Stimulated activated naive CD8-positive, alpha-beta T cell treated with anti-CD3 and anti-CD28 coated beads, Interleukin-15, Interleukin-2, amounts not matched to agents 100 ng/mL and 50 ng/mL, for 24 hours (primary cell): ENCODE results near the gene ARIH2.

ENCODE experiments used
- H3K27ac Mint-ChIP-seq: one replicate; pipeline ENCODE4 v1.8.0; 2021; ENCODE audit warnings: mild to moderate bottlenecking, mixed read lengths
- H3K27me3 Mint-ChIP-seq: one replicate; pipeline ENCODE4 v1.8.0; 2021; ENCODE audit warnings: mixed read lengths
- H3K36me3 Mint-ChIP-seq: one replicate; pipeline ENCODE4 v1.8.0; 2021; ENCODE audit warnings: low read depth, mixed read lengths
- H3K4me1 Mint-ChIP-seq: one replicate; pipeline ENCODE4 v1.8.0; 2021; ENCODE audit warnings: low read depth, mixed read lengths
- H3K4me3 Mint-ChIP-seq: one replicate; pipeline ENCODE4 v1.8.0; 2021; ENCODE audit warnings: mild to moderate bottlenecking, mixed read lengths
- H3K9me3 Mint-ChIP-seq: one replicate; pipeline ENCODE4 v1.8.0; 2021; ENCODE audit warnings: mixed read lengths

ARIH2 gene

GRCh38 chr3:49013113-49013737 is 94.6 kb downstream of the ARIH2 start:
- H3K4me3 Mint-ChIP-seq: no peak overlapping the region
- peaks cover 29% of the 10 kb centered on the region for H3K36me3 Mint-ChIP-seq
- no peaks in the 10 kb centered on the region for H3K9me3 Mint-ChIP-seq
- no peak overlapping the region for H3K27ac Mint-ChIP-seq
- H3K4me1 Mint-ChIP-seq: peaks cover 22% of the 10 kb centered on the region
- no peaks in the 10 kb centered on the region for H3K27me3 Mint-ChIP-seq

- H3K4me1 Mint-ChIP-seq: peaks cover 21% of the 10 kb centered on the region
- no peak overlapping the region for H3K4me3 Mint-ChIP-seq
Measured at GRCh38 chr3:49013738-49014660, 95.4 kb downstream of the ARIH2 start.

GRCh38 chr3:49015072-49015471 is 96.4 kb downstream of the ARIH2 start:
- Mint-ChIP-seq H3K4me1 (peaks cover 24% of the 10 kb centered on the region), H3K4me3 (no peak overlapping the region), H3K9me3 (no peaks in the 10 kb centered on the region), H3K36me3 (peaks cover 19% of the 10 kb centered on the region), H3K27ac (no peak overlapping the region), H3K27me3 (no peaks in the 10 kb centered on the region)

More at GRCh38 chr3:49013738-49014660, 95.4 kb downstream of the ARIH2 start:
- peaks cover 25% of the 10 kb centered on the region for H3K36me3 Mint-ChIP-seq
- H3K9me3 Mint-ChIP-seq: no peaks in the 10 kb centered on the region
- no peak overlapping the region for H3K27ac Mint-ChIP-seq
- no peaks in the 10 kb centered on the region for H3K27me3 Mint-ChIP-seq

DNA sequence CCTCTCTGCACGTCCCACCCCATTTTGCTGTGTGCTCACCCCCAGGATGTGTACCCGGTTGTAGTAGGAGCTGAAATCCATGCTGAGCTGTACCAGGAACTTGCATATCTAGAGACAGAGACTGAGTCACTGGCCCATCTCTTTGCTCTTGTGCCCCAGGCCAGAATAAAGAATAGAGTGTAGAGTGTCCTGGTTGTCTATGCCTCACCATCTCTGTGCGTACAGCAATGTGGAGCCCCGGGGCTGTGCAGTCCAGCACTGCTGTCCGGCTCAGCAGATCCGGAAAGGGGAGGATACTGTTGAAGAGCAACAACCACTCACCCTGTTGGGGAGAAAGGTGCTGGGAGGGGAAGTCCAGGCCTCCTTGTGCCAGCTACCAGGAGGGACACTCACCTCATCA is 97.1 kb downstream of the ARIH2 start:
- Mint-ChIP-seq H3K9me3 (no peaks in the 10 kb centered on the region), H3K4me1 (peaks cover 27% of the 10 kb centered on the region), H3K27ac (no peak overlapping the region), H3K4me3 (no peak overlapping the region), H3K27me3 (no peaks in the 10 kb centered on the region), H3K36me3 (peaks cover 19% of the 10 kb centered on the region)

DNA sequence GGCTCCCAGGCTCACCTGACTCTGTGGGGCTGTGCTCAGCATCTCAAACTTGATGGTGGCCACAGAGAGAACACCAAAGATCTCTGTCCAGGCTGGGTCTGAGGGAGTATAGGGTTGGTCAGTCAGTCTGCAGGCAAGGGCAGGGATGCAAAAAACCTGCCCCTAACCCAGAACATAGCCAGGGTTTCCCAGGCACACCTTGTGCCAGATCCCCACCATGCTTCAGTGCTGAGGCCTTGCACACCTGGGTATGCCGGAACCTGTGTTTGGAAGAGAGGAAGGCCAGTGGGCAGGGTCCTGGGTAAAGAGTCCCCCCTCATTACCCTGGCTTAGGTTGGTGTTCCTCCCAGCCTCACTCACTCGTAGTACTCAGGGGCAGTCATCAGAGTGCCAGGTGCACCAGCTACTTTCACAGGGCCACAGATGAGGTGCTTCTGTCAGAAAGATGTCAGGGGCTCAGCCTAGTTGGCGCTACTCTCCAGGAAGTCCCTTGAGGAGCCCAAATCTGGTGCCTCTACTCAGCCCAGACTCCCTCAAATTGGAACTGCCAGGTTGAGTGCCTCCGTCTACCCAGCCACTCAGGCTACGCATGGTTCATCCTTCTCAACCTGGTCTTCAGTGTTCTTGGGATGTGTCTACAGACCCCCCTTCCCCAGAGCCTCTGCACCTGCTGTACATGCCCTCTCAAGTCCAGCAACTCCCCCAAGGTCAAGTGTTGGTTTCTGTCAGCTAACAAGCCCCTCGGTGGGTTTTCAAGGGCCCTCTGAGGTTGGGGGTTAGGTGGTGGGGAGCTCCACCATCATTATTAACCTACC is 98.0 kb downstream of the ARIH2 start:
- Mint-ChIP-seq H3K36me3 (peaks cover 19% of the 10 kb centered on the region), H3K4me3 (peak overlapping the region; percentile 84), H3K27me3 (no peaks in the 10 kb centered on the region), H3K4me1 (peaks cover 27% of the 10 kb centered on the region), H3K27ac (no peak overlapping the region), H3K9me3 (no peaks in the 10 kb centered on the region)

DNA sequence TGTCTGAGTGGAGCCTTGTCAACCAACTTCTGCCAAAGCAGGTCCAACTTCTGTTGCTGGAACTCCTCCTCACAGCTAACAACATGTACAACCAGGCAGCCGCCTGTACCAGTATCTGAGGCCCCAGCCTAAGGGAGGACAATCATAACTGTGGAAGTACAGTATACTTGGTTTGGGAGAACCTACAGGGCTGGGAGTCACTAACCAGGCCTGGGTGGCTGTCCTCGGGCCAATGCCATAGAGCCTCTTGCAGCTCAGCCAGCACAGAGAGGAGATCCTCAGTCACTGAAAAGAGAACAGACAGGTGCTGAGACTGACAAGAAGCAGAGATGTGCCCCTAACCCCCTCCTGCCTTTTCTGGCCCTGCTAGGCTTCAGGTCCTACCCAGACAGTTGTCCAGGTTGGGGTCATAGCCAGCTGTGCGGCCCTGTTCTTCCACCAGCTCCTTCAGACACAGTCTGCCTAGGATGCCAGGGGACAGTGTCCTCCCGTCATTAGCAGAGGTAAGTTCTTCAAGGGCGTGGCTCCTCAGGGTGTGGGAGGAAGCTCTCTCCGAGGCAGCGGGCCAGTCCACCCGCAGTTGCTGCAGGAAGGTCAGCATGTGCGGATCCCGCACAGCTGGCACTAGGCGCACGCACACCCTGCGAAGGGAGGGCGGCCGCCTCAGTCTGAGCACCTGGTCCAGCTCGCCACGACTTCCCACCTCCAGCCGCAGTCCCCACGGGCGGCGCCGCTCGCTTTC is 98.8 kb downstream of the ARIH2 start:
- H3K27ac Mint-ChIP-seq: peak overlapping the region; percentile 49
- peaks cover 27% of the 10 kb centered on the region for H3K4me1 Mint-ChIP-seq
- peaks cover 14% of the 10 kb centered on the region for H3K36me3 Mint-ChIP-seq
- no peaks in the 10 kb centered on the region for H3K9me3 Mint-ChIP-seq
- H3K4me3 Mint-ChIP-seq: peak overlapping the region; percentile 84
- H3K27me3 Mint-ChIP-seq: no peaks in the 10 kb centered on the region

DNA sequence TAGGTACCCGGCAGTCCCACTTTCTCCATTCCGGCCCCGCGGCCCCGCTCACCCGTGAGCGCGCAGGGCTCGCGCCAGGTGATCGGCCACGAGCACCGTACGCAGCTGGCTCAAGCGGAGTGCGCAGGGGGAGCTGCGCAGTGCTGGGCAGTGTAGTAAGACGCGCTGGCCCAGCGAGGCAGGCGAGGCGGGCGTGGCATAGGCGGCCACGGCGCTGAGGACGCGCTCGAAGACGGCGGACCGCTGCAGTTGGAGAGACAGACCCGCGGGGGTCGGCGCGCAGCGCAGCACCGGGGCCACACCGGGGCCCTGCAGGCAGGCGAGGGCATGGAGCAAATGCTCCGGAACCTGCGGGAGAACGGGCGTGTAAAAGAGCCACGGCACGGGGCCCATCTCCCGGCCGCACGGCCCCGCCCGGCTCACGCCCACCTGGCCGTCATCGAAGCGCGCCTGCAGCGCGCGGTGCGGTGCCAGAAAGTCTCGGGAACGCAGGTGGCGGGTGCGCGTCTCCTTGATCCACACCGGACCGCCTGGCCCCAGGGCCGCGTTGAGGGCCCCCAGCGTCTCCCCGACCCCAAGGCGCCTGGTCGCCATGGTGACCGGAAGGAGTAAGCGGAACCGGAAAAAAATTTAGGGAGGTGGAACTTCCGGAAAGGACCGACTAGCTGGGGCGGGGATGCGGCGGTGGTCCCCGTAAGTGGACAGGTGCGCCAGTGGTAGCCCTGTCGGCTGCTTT is 99.5 kb downstream of the ARIH2 start, which contains the start of gene DALRD3:
DALRD3 (minus strand) TSS at position 610 of the 736 bp plus-strand sequence; CDS start at position 594, 16 bp downstream.
- peak within 1 kb of the TSS; percentile 91 for H3K4me3 Mint-ChIP-seq
- peaks cover 31% of the 10 kb centered on the region for H3K4me1 Mint-ChIP-seq
- peak within 1 kb of the TSS; percentile 88 for H3K27ac Mint-ChIP-seq
- no peaks in the 10 kb centered on the region for H3K27me3 Mint-ChIP-seq
- H3K36me3 Mint-ChIP-seq: peaks cover 21% of the 10 kb centered on the region
- H3K9me3 Mint-ChIP-seq: no peaks in the 10 kb centered on the region

GRCh38 chr3:49018707-49019006 is 100.0 kb downstream of the ARIH2 start:
- Mint-ChIP-seq H3K4me1 (peaks cover 37% of the 10 kb centered on the region), H3K36me3 (peaks cover 24% of the 10 kb centered on the region), H3K9me3 (no peaks in the 10 kb centered on the region), H3K4me3 (peak overlapping the region; percentile 91), H3K27me3 (no peaks in the 10 kb centered on the region), H3K27ac (peak overlapping the region; percentile 88)

GRCh38 chr3:49019941-49020329 is 101.3 kb downstream of the ARIH2 start:
- H3K36me3 Mint-ChIP-seq: peaks cover 33% of the 10 kb centered on the region
- H3K4me1 Mint-ChIP-seq: peaks cover 48% of the 10 kb centered on the region
- peak overlapping the region; percentile 91 for H3K4me3 Mint-ChIP-seq
- H3K9me3 Mint-ChIP-seq: no peaks in the 10 kb centered on the region
- no peaks in the 10 kb centered on the region for H3K27me3 Mint-ChIP-seq
- peak overlapping the region; percentile 86 for H3K27ac Mint-ChIP-seq

DNA sequence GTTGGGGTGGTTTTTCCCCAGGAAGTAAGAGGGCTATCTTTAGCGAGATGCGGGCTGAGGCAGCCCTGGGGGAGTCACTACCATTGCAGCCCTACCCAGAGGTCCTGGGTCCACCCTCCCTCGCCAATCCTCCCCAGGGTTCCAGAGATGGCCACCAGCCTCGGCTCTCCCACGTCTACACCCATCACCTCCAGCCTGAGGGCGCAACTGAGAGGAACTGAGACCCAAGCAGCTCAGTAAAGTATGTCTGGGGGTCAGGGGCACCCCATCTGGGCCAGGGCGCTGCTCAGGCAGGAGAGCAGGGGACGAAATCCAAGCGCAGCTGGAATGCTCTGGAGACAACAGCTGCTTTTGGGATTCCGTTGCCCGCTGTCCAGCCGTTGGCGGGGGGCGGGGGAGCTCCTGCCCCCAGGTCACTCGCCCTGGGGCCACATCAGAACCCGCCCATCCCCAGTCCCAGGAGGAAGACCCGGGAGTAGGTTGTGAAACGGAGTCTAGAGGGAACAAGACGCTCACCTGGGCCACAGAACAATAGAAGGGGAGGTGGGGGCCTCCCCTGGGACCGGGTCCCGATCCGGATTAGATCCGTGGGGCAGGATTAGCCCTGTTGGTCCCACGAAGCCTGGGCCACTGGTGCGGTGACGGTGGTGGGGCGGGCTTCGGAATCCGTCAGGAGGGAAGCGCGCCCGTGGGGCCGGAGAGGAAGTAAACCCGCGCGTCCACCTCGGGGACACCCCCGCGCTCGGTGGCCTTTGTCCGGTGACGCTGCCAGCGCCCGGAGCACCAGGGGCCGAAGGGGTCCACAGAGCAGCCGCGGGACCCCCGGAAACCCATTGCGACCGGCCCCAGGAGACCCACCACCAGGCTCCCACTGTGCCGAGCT is 101.9 kb downstream of the ARIH2 start:
- H3K4me1 Mint-ChIP-seq: peaks cover 54% of the 10 kb centered on the region
- H3K27ac Mint-ChIP-seq: peak overlapping the region; percentile 95
- no peaks in the 10 kb centered on the region for H3K9me3 Mint-ChIP-seq
- H3K4me3 Mint-ChIP-seq: peak overlapping the region; percentile 91
- peaks cover 33% of the 10 kb centered on the region for H3K36me3 Mint-ChIP-seq
- H3K27me3 Mint-ChIP-seq: no peaks in the 10 kb centered on the region

- H3K9me3 Mint-ChIP-seq: no peaks in the 10 kb centered on the region
- H3K27me3 Mint-ChIP-seq: no peaks in the 10 kb centered on the region
- peaks cover 61% of the 10 kb centered on the region for H3K4me1 Mint-ChIP-seq
- H3K4me3 Mint-ChIP-seq: peak overlapping the region; percentile 91
- peaks cover 37% of the 10 kb centered on the region for H3K36me3 Mint-ChIP-seq
- H3K27ac Mint-ChIP-seq: peak overlapping the region; percentile 95
Measured at GRCh38 chr3:49021213-49021812, 102.7 kb downstream of the ARIH2 start.

GRCh38 chr3:49021813-49022687 is 103.4 kb downstream of the ARIH2 start, which contains the start of gene NDUFAF3:
Gene NDUFAF3, plus strand, starts transcription at chr3:49022121. Its CDS starts 24 bp downstream, at chr3:49022145.
- Mint-ChIP-seq H3K4me1 (peaks cover 68% of the 10 kb centered on the region), H3K27ac (peak within 1 kb of the TSS; percentile 95), H3K4me3 (peak within 1 kb of the TSS; percentile 91), H3K9me3 (no peaks in the 10 kb centered on the region), H3K36me3 (peaks cover 44% of the 10 kb centered on the region), H3K27me3 (no peaks in the 10 kb centered on the region)
